Measurements from ENCODE around the gene OR1F1.

- TF ChIP-seq HMGXB4 (CRISPR knock-in tag; IDR thresholded peaks at IDR 0.05) (no peak), ZNF263 (CRISPR knock-in tag; IDR thresholded peaks at IDR 0.05; ENCODE audit: low read depth) (no peak), USF2 (CRISPR knock-in tag; IDR thresholded peaks at IDR 0.05) (no peak), USF1 (CRISPR knock-in tag; IDR thresholded peaks at IDR 0.05) (no peak), ATF1 (CRISPR knock-in tag; IDR thresholded peaks at IDR 0.05) (no peak), NFE2L1 (CRISPR knock-in tag; IDR thresholded peaks at IDR 0.05) (no peak)
Measured at GRCh38 chr16:3241761-3242160, 53.8 kb downstream of the OR1F1 start.

Data from WTC11 (cell line).